Kidney (tissue), 14 donors: ENCODE results near the gene NLGN3. TPM values are rescaled to one million over a fixed set of nuclear protein-coding genes. Genes with fewer than 3 reads are reported as not detected.

Experiments used
- DNase-seq, 5 donors: peaks; one replicate each; pipeline ENCODE4 v3.0.0-alpha.2; 2013 to 2020
- FAIRE-seq: peaks from 2 replicates; lab custom pipeline; 2012; peaks lifted over from hg19 to GRCh38; lab: Jason Lieb, UNC
- H3K27ac ChIP-seq, 2 donors: one replicate each; pipeline ENCODE4 v1.7.0; 2013; ENCODE audit warnings: low read depth in 2 of 2, low read length in 2 of 2, inconsistent platforms in 1 of 2
- H3K27me3 ChIP-seq: one replicate; pipeline ENCODE4 v1.7.1; 2013; ENCODE audit warnings: low read length, inconsistent platforms; ENCODE audit not compliant: control insufficient read depth, insufficient read depth
- H3K36me3 ChIP-seq, 3 donors: one replicate each; pipeline versions ENCODE4 v1.7.0 to v1.7.1; 2013; ENCODE audit warnings: low read length in 3 of 3, control low read depth in 1 of 3, inconsistent platforms in 1 of 3; ENCODE audit not compliant: insufficient read depth in 3 of 3, control insufficient read depth in 2 of 3
- H3K4me1 ChIP-seq, 3 donors: one replicate each; pipeline versions ENCODE4 v1.7.0 to v1.7.1; 2013; ENCODE audit warnings: low read length in 3 of 3, inconsistent platforms in 1 of 3, low read depth in 1 of 3; ENCODE audit not compliant: control insufficient read depth in 2 of 3, insufficient read depth in 2 of 3
- H3K4me3 ChIP-seq, 3 donors: one replicate each; pipeline versions ENCODE4 v1.7.0 to v1.8.1; 2013; ENCODE audit warnings: low read length in 3 of 3, control low read depth in 1 of 3, inconsistent platforms in 1 of 3
- H3K9ac ChIP-seq, 3 donors: one replicate each; pipeline versions ENCODE4 v1.7.0 to v1.7.1; 2013; ENCODE audit warnings: low read length in 3 of 3, control low read depth in 1 of 3, inconsistent platforms in 1 of 3
- H3K9me3 ChIP-seq, 3 donors: one replicate each; pipeline versions ENCODE4 v1.7.0 to v1.7.1; 2013; ENCODE audit warnings: low read length in 3 of 3, control low read depth in 1 of 3, inconsistent platforms in 1 of 3; ENCODE audit not compliant: control insufficient read depth in 2 of 3, insufficient read depth in 1 of 3
- intact Hi-C: fragments of 100-400 bp; cut with DNase I; formaldehyde crosslinking; loops from one replicate; pipeline ENCODE4 v1.11.1; 2022
- polyA plus RNA-seq: library from polyadenylated mRNA; stranded (reverse); fragments of 350-450 nt; fragmentation: Illumina TruSeq; extraction: RNeasy Lipid Tissue Mini Kit (QIAGEN cat#74804); gene quantifications from one replicate; pipeline ENCODE4 v1.2.3, GENCODE V29; 2014; ENCODE audit warnings: low read depth, low replicate concordance; ENCODE audit not compliant: insufficient read depth
- total RNA-seq: library from RNA; stranded (reverse); fragmentation: NEBNext Ultra II Directional; extraction: Animal tissue kit (Norgen Biotek cat#: 25700); gene quantifications from one replicate; pipeline ENCODE4 v1.2.1, GENCODE V29; 2021
- TF ChIP-seq, protein P1 (sequence below): IDR thresholded peaks from 3 replicates; pipeline ENCODE4 v1.5.1; 2012; ENCODE audit warnings: mild to moderate bottlenecking, moderate library complexity, borderline replicate concordance; ENCODE audit not compliant: insufficient read depth; ENCODE audit errors: extremely low read depth
- donor health status: control.
- donor health status: control.
- donor health status: control.
- donor health status: control.
- donor health status: control.
- donor health status: DM: yes; HTN: yes; CAD: no.
- donor health status: Normal renal cell carcinoma (clear cell type).

NLGN3 gene
- total and polyA plus RNA-seq, 2 donors from 2014 or later: 0.82 to 0.97 TPM

- DNase-seq: no peak
- no peak for FAIRE-seq
- intact Hi-C loops: no loop called here
- H3K36me3 ChIP-seq: no peaks in the 10 kb centered on the region
- TF ChIP-seq, protein P1, sequence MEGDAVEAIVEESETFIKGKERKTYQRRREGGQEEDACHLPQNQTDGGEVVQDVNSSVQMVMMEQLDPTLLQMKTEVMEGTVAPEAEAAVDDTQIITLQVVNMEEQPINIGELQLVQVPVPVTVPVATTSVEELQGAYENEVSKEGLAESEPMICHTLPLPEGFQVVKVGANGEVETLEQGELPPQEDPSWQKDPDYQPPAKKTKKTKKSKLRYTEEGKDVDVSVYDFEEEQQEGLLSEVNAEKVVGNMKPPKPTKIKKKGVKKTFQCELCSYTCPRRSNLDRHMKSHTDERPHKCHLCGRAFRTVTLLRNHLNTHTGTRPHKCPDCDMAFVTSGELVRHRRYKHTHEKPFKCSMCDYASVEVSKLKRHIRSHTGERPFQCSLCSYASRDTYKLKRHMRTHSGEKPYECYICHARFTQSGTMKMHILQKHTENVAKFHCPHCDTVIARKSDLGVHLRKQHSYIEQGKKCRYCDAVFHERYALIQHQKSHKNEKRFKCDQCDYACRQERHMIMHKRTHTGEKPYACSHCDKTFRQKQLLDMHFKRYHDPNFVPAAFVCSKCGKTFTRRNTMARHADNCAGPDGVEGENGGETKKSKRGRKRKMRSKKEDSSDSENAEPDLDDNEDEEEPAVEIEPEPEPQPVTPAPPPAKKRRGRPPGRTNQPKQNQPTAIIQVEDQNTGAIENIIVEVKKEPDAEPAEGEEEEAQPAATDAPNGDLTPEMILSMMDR: no peak
- H3K9ac ChIP-seq: no peak overlapping the region
- H3K9me3 ChIP-seq: no peaks in the 10 kb centered on the region
- no peak overlapping the region for H3K27ac ChIP-seq
- H3K4me3 ChIP-seq: no peak overlapping the region
- H3K4me1 ChIP-seq: peaks cover 0 to 4% (median 4%) of the 10 kb centered on the region in 3 donors
- no peaks in the 10 kb centered on the region for H3K27me3 ChIP-seq
Measured at GRCh38 chrX:71184092-71184491, 39.5 kb downstream of the NLGN3 start.

- FAIRE-seq (no peak), DNase-seq (no peak)
- Histone ChIP-seq H3K9ac (no peak overlapping the region), H3K4me1 (peaks cover 0 to 4% (median 4%) of the 10 kb centered on the region in 3 donors), H3K9me3 (no peaks in the 10 kb centered on the region), H3K27me3 (no peaks in the 10 kb centered on the region), H3K27ac (no peak overlapping the region), H3K4me3 (no peak overlapping the region), H3K36me3 (no peaks in the 10 kb centered on the region)
- intact Hi-C loops: no loop called here
- TF ChIP-seq, protein P1: no peak
Measured at GRCh38 chrX:71184803-71185495, 40.3 kb downstream of the NLGN3 start.

- H3K9me3 ChIP-seq: no peaks in the 10 kb centered on the region
- TF ChIP-seq, protein P1: no peak
- FAIRE-seq (no peak), DNase-seq (no peak)
- no peak overlapping the region for H3K4me3 ChIP-seq
- no peaks in the 10 kb centered on the region for H3K27me3 ChIP-seq
- H3K4me1 ChIP-seq: no peaks in the 10 kb centered on the region
- no peak overlapping the region for H3K27ac ChIP-seq
- no peaks in the 10 kb centered on the region for H3K36me3 ChIP-seq
- H3K9ac ChIP-seq: no peak overlapping the region
- intact Hi-C loops: no loop called here
Measured at GRCh38 chrX:71191248-71191647, 46.6 kb downstream of the NLGN3 start.
